ENCODE data around the gene RXRA. TPM values are rescaled to one million over a fixed set of nuclear protein-coding genes. Genes with fewer than 3 reads are reported as not detected.

Gene RXRA
- total RNA-seq, 1 donor: 11.2 TPM

GRCh38 chr9:134399435-134400056 is 73.3 kb downstream of the RXRA start:
- Histone ChIP-seq H3K4me1 (ENCODE audit: insufficient read depth, low read length) (peaks cover 97% of the 10 kb centered on the region), H3K9me3 (ENCODE audit: low read depth, low read length) (no peaks in the 10 kb centered on the region), H3K4me3 (ENCODE audit: low read length) (no peak overlapping the region), H3K27me3 (ENCODE audit: insufficient read depth, low read length) (no peaks in the 10 kb centered on the region)

- Histone ChIP-seq H3K27me3 (ENCODE audit: insufficient read depth, low read length) (no peaks in the 10 kb centered on the region), H3K4me3 (ENCODE audit: low read length) (no peak overlapping the region), H3K9me3 (ENCODE audit: low read depth, low read length) (no peaks in the 10 kb centered on the region), H3K4me1 (ENCODE audit: insufficient read depth, low read length) (peaks cover 97% of the 10 kb centered on the region)
These were observed 74.0 kb downstream of the RXRA start for GRCh38 chr9:134400283-134400682.

GRCh38 chr9:134401391-134401790 is 75.1 kb downstream of the RXRA start:
- Histone ChIP-seq H3K9me3 (ENCODE audit: low read depth, low read length) (no peaks in the 10 kb centered on the region), H3K4me1 (ENCODE audit: insufficient read depth, low read length) (peaks cover 97% of the 10 kb centered on the region), H3K27me3 (ENCODE audit: insufficient read depth, low read length) (no peaks in the 10 kb centered on the region), H3K4me3 (ENCODE audit: low read length) (no peak overlapping the region)

GRCh38 chr9:134402182-134402581 is 75.9 kb downstream of the RXRA start:
- peaks cover 97% of the 10 kb centered on the region for H3K4me1 ChIP-seq (ENCODE audit: insufficient read depth, low read length)
- H3K4me3 ChIP-seq (ENCODE audit: low read length): no peak overlapping the region
- no peaks in the 10 kb centered on the region for H3K27me3 ChIP-seq (ENCODE audit: insufficient read depth, low read length)
- H3K9me3 ChIP-seq (ENCODE audit: low read depth, low read length): no peaks in the 10 kb centered on the region

- Histone ChIP-seq H3K27me3 (ENCODE audit: insufficient read depth, low read length) (no peaks in the 10 kb centered on the region), H3K4me3 (ENCODE audit: low read length) (no peak overlapping the region), H3K4me1 (ENCODE audit: insufficient read depth, low read length) (peaks cover 97% of the 10 kb centered on the region), H3K9me3 (ENCODE audit: low read depth, low read length) (no peaks in the 10 kb centered on the region)
These were observed 77.0 kb downstream of the RXRA start for GRCh38 chr9:134403292-134403681.

GRCh38 chr9:134403682-134404301 is 77.5 kb downstream of the RXRA start:
- Histone ChIP-seq H3K9me3 (ENCODE audit: low read depth, low read length) (no peaks in the 10 kb centered on the region), H3K4me3 (ENCODE audit: low read length) (no peak overlapping the region), H3K4me1 (ENCODE audit: insufficient read depth, low read length) (peaks cover 97% of the 10 kb centered on the region)

GRCh38 chr9:134404376-134405358 is 78.4 kb downstream of the RXRA start:
- Histone ChIP-seq H3K27me3 (ENCODE audit: insufficient read depth, low read length) (no peaks in the 10 kb centered on the region), H3K4me1 (ENCODE audit: insufficient read depth, low read length) (peaks cover 97% of the 10 kb centered on the region), H3K4me3 (ENCODE audit: low read length) (no peak overlapping the region), H3K9me3 (ENCODE audit: low read depth, low read length) (no peaks in the 10 kb centered on the region)

More at GRCh38 chr9:134403682-134404301, 77.5 kb downstream of the RXRA start:
- H3K27me3 ChIP-seq (ENCODE audit: insufficient read depth, low read length): no peaks in the 10 kb centered on the region

GRCh38 chr9:134405527-134405926 is 79.3 kb downstream of the RXRA start:
- peaks cover 97% of the 10 kb centered on the region for H3K4me1 ChIP-seq (ENCODE audit: insufficient read depth, low read length)
- no peaks in the 10 kb centered on the region for H3K9me3 ChIP-seq (ENCODE audit: low read depth, low read length)
- H3K27me3 ChIP-seq (ENCODE audit: insufficient read depth, low read length): no peaks in the 10 kb centered on the region
- no peak overlapping the region for H3K4me3 ChIP-seq (ENCODE audit: low read length)

GRCh38 chr9:134406366-134407120 is 80.3 kb downstream of the RXRA start:
- no peaks in the 10 kb centered on the region for H3K9me3 ChIP-seq (ENCODE audit: low read depth, low read length)
- no peaks in the 10 kb centered on the region for H3K27me3 ChIP-seq (ENCODE audit: insufficient read depth, low read length)
- peaks cover 98% of the 10 kb centered on the region for H3K4me1 ChIP-seq (ENCODE audit: insufficient read depth, low read length)
- H3K4me3 ChIP-seq (ENCODE audit: low read length): no peak overlapping the region

- Histone ChIP-seq H3K4me3 (ENCODE audit: low read length) (no peak overlapping the region), H3K4me1 (ENCODE audit: insufficient read depth, low read length) (peaks cover 98% of the 10 kb centered on the region)
These were observed 81.0 kb downstream of the RXRA start for GRCh38 chr9:134407121-134407779.

GRCh38 chr9:134408389-134408788 is 82.1 kb downstream of the RXRA start:
- Histone ChIP-seq H3K27me3 (ENCODE audit: insufficient read depth, low read length) (no peaks in the 10 kb centered on the region), H3K9me3 (ENCODE audit: low read depth, low read length) (no peaks in the 10 kb centered on the region), H3K4me1 (ENCODE audit: insufficient read depth, low read length) (peaks cover 94% of the 10 kb centered on the region), H3K4me3 (ENCODE audit: low read length) (no peak overlapping the region)

More at GRCh38 chr9:134407121-134407779, 81.0 kb downstream of the RXRA start:
- Histone ChIP-seq H3K27me3 (ENCODE audit: insufficient read depth, low read length) (no peaks in the 10 kb centered on the region), H3K9me3 (ENCODE audit: low read depth, low read length) (no peaks in the 10 kb centered on the region)

- H3K4me3 ChIP-seq (ENCODE audit: low read length): no peak overlapping the region
- peaks cover 86% of the 10 kb centered on the region for H3K4me1 ChIP-seq (ENCODE audit: insufficient read depth, low read length)
- no peaks in the 10 kb centered on the region for H3K27me3 ChIP-seq (ENCODE audit: insufficient read depth, low read length)
- H3K9me3 ChIP-seq (ENCODE audit: low read depth, low read length): no peaks in the 10 kb centered on the region
These were observed 82.9 kb downstream of the RXRA start for GRCh38 chr9:134408939-134409737.

GRCh38 chr9:134410071-134410834 is 84.0 kb downstream of the RXRA start:
- H3K27me3 ChIP-seq (ENCODE audit: insufficient read depth, low read length): no peaks in the 10 kb centered on the region
- peaks cover 75% of the 10 kb centered on the region for H3K4me1 ChIP-seq (ENCODE audit: insufficient read depth, low read length)
- no peaks in the 10 kb centered on the region for H3K9me3 ChIP-seq (ENCODE audit: low read depth, low read length)
- no peak overlapping the region for H3K4me3 ChIP-seq (ENCODE audit: low read length)

Measured in mononuclear cell (primary cell).